Activated B cell treated with CpG ODN at 0.5 μM for 24 hours (primary cell): ENCODE measurements around the gene RNF151. TPM values are rescaled to one million over a fixed set of nuclear protein-coding genes. Genes with fewer than 3 reads are reported as not detected.

Experiments
- ATAC-seq: fragments of 200-7000 bp; cut with Tn5 transposase; one replicate; pipeline ENCODE4 v1.10.0; 2021; ENCODE audit warnings: low read depth, mild to moderate bottlenecking, moderate library complexity
- CTCF ChIA-PET: fragments of 350-600 bp; sonication (Branson Sonifier 250); formaldehyde crosslinking; loops from one replicate; lab custom pipeline; 2021; ENCODE audit warnings: antibody characterized with exemption; lab: Charles Lee
- POLR2A ChIA-PET: fragments of 350-600 bp; sonication (Branson Sonifier 250); formaldehyde crosslinking; loops from one replicate; lab custom pipeline; 2021; ENCODE audit warnings: antibody characterized with exemption; lab: Charles Lee
- DNase-seq: peaks from one replicate; pipeline ENCODE4 v3.0.0; 2022
- H3K27ac Mint-ChIP-seq: one replicate; pipeline ENCODE4 v1.8.0; 2020; ENCODE audit warnings: mixed read lengths
- H3K27me3 Mint-ChIP-seq: one replicate; pipeline ENCODE4 v1.8.0; 2021; ENCODE audit warnings: mixed read lengths
- H3K36me3 Mint-ChIP-seq: one replicate; pipeline ENCODE4 v1.8.0; 2021; ENCODE audit warnings: low read depth, mixed read lengths
- H3K4me1 Mint-ChIP-seq: one replicate; pipeline ENCODE4 v1.8.0; 2021; ENCODE audit warnings: mixed read lengths
- H3K4me3 Mint-ChIP-seq: one replicate; pipeline ENCODE4 v1.8.0; 2020; ENCODE audit warnings: mild to moderate bottlenecking, mixed read lengths
- H3K9me3 Mint-ChIP-seq: one replicate; pipeline ENCODE4 v1.8.0; 2020; ENCODE audit warnings: mixed read lengths
- intact Hi-C: fragments of 100-400 bp; cut with micrococcal nuclease; formaldehyde crosslinking; loops from one replicate; pipeline ENCODE4 v1.15.1; 2024
- total RNA-seq: library from RNA; stranded (reverse); gene quantifications from 2 replicates; pipeline ENCODE4 v1.2.3, GENCODE V29; 2022
- TF ChIP-seq, protein P1 (sequence below): fragments of 200-600 bp; IDR thresholded peaks from one replicate; pipeline ENCODE4 v1.8.0; 2022; ENCODE audit warnings: antibody characterized with exemption, mild to moderate bottlenecking

Gene RNF151
- total RNA-seq, 1 donor from 2014 or later, result not detected

GRCh38 chr16:1978476-1979120 is 11.9 kb downstream of the RNF151 start:
- no peak overlapping the region for H3K27ac Mint-ChIP-seq
- intact Hi-C loops, result no loop called here
- H3K36me3 Mint-ChIP-seq, result peaks cover 37% of the 10 kb centered on the region
- DNase-seq (no peak), ATAC-seq (no peak)
- H3K27me3 Mint-ChIP-seq, result peaks cover 14% of the 10 kb centered on the region
- ChIA-PET POLR2A (interaction anchor here (0.5 to 21.9 kb wide), 5 partner anchors 14 to 174 kb away, joined by 3 to 351 read pairs (median 4); partner anchors contain the start of genes NDUFB10, RNF151 and RPS2), CTCF (no interaction called here)
- TF ChIP-seq, protein P1, sequence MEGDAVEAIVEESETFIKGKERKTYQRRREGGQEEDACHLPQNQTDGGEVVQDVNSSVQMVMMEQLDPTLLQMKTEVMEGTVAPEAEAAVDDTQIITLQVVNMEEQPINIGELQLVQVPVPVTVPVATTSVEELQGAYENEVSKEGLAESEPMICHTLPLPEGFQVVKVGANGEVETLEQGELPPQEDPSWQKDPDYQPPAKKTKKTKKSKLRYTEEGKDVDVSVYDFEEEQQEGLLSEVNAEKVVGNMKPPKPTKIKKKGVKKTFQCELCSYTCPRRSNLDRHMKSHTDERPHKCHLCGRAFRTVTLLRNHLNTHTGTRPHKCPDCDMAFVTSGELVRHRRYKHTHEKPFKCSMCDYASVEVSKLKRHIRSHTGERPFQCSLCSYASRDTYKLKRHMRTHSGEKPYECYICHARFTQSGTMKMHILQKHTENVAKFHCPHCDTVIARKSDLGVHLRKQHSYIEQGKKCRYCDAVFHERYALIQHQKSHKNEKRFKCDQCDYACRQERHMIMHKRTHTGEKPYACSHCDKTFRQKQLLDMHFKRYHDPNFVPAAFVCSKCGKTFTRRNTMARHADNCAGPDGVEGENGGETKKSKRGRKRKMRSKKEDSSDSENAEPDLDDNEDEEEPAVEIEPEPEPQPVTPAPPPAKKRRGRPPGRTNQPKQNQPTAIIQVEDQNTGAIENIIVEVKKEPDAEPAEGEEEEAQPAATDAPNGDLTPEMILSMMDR, result no peak
- H3K9me3 Mint-ChIP-seq, result no peaks in the 10 kb centered on the region
- peaks cover 14% of the 10 kb centered on the region for H3K4me1 Mint-ChIP-seq
- no peak overlapping the region for H3K4me3 Mint-ChIP-seq

DNA sequence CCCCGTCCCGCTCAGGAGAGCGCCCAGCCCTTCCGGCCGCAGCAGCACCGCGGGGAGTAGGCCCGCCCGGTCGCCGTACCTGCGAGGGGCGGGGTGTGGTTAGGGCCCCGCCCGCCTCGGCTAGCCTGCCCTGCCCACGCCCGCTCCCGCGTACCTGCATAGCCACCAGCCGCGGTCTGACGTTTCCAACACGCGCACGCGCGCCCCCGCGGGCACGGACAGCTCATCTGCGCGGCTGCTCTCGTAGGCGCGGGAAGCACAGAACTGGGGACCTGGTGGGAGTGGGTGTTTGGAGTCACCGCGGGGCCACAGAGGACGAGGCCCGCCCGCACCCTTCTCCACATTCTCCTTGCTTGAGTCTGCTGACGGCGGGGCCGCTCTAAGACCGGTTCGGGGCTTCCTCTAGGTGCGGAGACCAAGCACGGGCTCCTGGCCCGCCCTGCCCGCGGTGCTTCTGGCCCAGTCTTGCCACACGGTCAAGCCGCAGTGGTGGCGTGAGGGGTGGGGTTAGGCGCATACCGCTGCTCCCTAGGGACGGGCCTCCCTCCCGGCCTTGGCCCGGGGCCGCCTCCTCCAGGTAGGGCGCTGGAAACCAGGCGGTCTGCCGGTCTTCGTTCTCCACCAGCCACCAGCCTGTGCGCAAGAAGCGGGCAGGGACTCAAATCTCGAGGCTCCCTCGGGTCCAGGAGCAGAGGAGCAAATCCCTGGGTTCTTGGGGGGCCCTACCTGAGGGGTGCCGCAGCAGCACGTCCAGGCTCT is 12.8 kb downstream of the RNF151 start:
- no peak overlapping the region for H3K27ac Mint-ChIP-seq
- DNase-seq (no peak), ATAC-seq (no peak)
- H3K27me3 Mint-ChIP-seq, result peaks cover 14% of the 10 kb centered on the region
- no peaks in the 10 kb centered on the region for H3K9me3 Mint-ChIP-seq
- H3K36me3 Mint-ChIP-seq, result peaks cover 32% of the 10 kb centered on the region
- ChIA-PET POLR2A (interaction anchor here (0.8 to 21.9 kb wide), 4 partner anchors 8 to 172 kb away, joined by 3 to 351 read pairs (median 13); partner anchors contain the start of genes NDUFB10, RNF151, RPS2 and TBL3), CTCF (no interaction called here)
- peaks cover 15% of the 10 kb centered on the region for H3K4me1 Mint-ChIP-seq
- intact Hi-C loops, result no loop called here
- TF ChIP-seq, protein P1, result no peak
- H3K4me3 Mint-ChIP-seq, result no peak overlapping the region

DNA sequence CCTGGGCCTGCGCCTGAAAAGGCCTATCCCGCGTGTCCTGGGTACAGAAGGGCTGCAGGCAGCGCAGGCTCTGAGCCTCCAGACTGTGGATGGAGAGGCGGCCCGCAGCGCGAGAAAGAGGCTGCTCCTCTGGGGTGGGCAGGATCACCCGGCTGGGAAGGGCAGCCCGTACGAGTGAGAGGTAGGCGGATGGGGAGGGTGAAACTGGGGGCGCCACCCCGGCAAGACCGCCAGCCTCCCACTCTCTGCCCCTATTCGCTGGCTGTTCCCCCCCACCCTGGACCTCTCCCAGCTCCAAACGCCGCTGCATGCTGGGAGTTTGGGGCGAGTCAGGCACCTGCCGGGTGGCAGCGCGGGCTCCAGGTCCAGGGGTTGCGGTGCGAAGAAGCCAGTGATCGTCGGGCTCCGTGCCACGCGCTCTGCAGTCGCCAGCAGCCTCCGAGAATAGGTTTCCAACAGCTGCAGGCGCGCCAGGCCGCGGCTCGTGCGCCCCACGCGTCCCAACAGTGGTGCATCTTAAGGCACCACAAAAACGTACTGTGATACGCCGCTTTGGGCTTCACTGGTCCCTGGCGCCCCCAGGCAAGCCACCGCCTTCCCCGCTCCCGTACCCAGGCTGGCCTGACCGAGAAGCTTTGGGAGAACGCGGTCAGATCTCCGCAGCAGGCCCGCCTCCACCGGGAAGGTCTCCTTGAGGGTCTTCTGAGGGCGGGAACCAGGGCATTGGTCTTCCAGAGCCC is 13.5 kb downstream of the RNF151 start:
- H3K27me3 Mint-ChIP-seq, result peaks cover 14% of the 10 kb centered on the region
- ATAC-seq, result no peak
- ChIA-PET CTCF (no interaction called here), POLR2A (interaction anchor here (0.6 to 21.9 kb wide), 5 partner anchors 9 to 175 kb away, joined by 5 to 351 read pairs (median 15); partner anchors contain the start of genes NDUFB10, RNF151, RPS2 and SYNGR3)
- H3K36me3 Mint-ChIP-seq, result peaks cover 25% of the 10 kb centered on the region
- TF ChIP-seq, protein P1, result no peak
- no peak for DNase-seq
- H3K4me3 Mint-ChIP-seq, result no peak overlapping the region
- H3K9me3 Mint-ChIP-seq, result no peaks in the 10 kb centered on the region
- H3K27ac Mint-ChIP-seq, result no peak overlapping the region
- intact Hi-C loops, result no loop called here
- H3K4me1 Mint-ChIP-seq, result peaks cover 22% of the 10 kb centered on the region

GRCh38 chr16:1980770-1981087 is 14.1 kb downstream of the RNF151 start:
- Mint-ChIP-seq H3K36me3 (peaks cover 23% of the 10 kb centered on the region), H3K4me3 (no peak overlapping the region), H3K4me1 (peaks cover 23% of the 10 kb centered on the region), H3K27me3 (peaks cover 14% of the 10 kb centered on the region), H3K27ac (no peak overlapping the region), H3K9me3 (no peaks in the 10 kb centered on the region)
- no peak for ATAC-seq
- no peak for DNase-seq
- intact Hi-C loops, result no loop called here
- ChIA-PET CTCF (no interaction called here), POLR2A (interaction anchor here (0.6 to 21.9 kb wide), 6 partner anchors 9 to 175 kb away, joined by 5 to 351 read pairs (median 12); partner anchors contain the start of genes NDUFB10, RNF151, RPS2 and SYNGR3)
- TF ChIP-seq, protein P1, result no peak
